GM18868 (cell line): Measurements from ENCODE around the gene SLC2A1.
"Not testable (repeated sequence)": the region's sequence is repeated elsewhere in the genome, so short reads cannot be mapped to it uniquely, and the experiment has no call there.

Experiments used
- ATAC-seq: cut with Tn5 transposase; IDR thresholded peaks from one replicate; pipeline ENCODE4 v1.9.1; 2021; ENCODE audit warnings: mild to moderate bottlenecking, moderate library complexity; ENCODE audit not compliant: unreplicated experiment

The SLC2A1 gene

GRCh38 chr1:42913426-42914091 lies 45.1 kb downstream of the SLC2A1 start:
- no peak for ATAC-seq

DNA sequence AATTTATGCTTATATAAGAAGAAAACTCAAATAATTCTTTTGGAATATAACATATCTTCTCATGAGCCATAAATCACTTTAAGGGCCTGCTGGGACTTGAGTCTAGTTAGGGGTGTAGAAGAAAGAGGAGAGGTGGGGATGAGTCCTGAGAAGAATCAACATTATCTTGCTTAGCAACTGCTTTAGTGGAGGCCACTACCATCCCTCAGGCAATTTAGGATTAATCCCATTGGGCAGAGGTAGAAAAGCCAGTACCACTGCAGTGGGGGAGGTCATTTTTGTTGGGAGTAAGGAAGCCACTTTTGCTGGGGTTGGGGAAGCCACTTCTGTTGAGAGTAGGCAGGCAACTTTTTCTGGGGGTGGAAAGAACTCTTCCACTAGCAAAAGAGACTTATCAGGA lies 47.7 kb downstream of the SLC2A1 start:
- ATAC-seq = no peak

GRCh38 chr1:42908046-42908445 lies 50.6 kb downstream of the SLC2A1 start:
- ATAC-seq = no peak

DNA sequence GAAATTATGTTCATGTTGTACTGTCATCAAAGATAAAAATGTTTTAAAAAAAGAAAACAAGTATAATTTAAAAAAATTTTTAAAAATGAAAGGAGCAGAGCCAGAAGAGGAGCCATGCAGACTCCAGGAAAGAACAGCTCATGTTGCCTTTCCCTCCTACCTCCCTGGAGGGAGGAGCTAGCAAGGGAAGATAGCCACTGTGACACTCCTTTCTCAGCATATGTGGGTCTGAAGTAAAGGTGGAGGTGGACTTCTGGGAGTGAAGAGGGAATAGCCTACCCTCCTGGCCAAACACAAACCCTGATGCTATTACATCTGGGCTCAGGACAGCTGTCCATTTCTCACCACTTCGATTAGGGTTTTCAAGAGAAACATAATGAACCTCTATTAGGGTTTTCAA lies 54.2 kb downstream of the SLC2A1 start:
- ATAC-seq = no peak

DNA sequence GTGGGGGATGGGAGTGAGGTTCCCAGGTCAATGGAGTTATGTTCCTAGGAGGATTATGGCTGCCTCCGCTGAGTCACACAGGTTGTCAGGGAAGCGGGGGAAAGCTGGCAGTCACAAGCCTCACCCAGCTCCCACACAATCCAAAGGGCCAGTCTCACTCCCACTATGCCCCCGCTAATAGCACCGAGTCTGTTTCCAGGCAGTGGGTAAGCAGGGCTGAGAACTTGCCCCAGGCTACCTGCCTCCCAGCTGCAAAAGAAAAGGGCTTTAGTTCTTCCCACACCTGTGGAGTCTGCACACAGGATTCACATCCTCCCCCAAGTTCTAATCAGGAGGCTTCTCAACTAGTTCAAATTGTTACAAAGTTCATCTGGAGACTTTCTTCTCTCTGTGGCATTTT lies 58.7 kb downstream of the SLC2A1 start:
- not testable (repeated sequence) for ATAC-seq

GRCh38 chr1:42891465-42892138 lies 67.1 kb downstream of the SLC2A1 start:
- ATAC-seq = no peak

DNA sequence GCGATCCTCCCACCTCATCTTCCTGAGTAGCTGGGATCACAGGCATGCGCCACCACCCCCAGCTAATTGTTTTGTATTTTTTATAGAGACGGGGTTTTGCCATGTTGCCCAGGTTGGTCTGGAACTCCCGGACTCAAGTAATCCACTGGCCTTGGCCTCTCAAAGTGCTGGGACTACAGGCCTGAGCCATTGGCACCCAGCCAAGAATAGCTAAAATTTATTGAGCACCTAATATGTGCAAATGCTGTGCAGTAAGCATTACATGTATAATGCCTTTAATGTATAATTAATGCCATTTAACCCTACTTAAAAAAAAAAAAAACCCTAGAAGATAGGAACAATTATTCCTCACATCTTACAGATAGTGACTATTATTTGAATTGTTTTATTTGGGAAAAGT lies 69.4 kb downstream of the SLC2A1 start:
- ATAC-seq = no peak

DNA sequence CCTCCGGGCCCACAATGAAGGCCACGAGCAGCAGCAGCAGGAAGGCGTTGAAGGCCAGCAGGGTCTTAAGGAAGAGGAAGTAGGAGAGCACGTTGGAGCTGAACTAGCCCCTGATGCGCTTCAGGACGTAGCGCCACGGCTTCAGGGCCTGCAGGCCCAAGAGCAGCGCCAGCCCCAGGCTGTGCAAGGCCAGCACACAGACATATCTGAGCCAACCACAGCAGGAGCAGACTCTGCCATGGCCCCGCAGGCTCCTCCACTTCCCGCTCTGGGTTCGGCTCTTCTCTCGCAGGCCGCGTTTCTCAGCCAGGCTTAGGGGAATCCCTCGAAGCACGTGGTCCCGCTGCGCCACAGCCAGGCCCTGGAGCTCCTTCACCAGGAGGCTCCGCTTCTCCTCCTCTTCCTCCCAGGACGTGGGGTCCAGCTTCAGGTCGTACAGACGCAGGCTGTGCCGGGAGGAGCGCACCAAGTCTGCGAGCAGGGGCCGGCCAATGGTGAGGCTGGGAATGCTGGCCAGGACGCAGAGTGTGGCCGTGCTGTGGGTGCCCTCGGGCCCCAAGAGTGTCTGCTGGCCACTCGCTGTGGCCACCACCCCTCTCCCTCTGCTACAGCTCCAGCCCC lies 70.5 kb downstream of the SLC2A1 start:
- no peak for ATAC-seq

DNA sequence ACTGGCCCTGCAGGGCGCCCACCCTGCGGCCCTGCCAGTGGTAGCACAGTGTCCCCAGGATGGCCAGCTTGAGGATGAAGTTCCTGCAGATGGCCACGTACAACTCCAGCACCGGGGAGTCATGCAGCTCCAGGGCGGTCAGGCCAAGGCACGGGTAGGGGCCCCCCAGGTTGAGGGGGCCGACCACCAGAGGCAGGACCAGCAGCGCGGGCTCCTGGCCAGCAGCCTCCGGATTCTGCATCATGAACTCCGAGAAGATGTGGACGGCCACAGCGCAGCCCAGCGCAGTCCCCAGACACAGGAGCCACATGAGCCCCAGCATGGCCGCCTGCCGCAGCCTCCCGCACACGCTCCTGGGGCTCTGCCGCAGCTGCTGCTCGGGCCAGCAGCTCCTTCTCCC lies 71.3 kb downstream of the SLC2A1 start:
- no peak for ATAC-seq

- no peak for ATAC-seq
Observed at GRCh38 chr1:42886800-42887199, 71.9 kb downstream of the SLC2A1 start.

DNA sequence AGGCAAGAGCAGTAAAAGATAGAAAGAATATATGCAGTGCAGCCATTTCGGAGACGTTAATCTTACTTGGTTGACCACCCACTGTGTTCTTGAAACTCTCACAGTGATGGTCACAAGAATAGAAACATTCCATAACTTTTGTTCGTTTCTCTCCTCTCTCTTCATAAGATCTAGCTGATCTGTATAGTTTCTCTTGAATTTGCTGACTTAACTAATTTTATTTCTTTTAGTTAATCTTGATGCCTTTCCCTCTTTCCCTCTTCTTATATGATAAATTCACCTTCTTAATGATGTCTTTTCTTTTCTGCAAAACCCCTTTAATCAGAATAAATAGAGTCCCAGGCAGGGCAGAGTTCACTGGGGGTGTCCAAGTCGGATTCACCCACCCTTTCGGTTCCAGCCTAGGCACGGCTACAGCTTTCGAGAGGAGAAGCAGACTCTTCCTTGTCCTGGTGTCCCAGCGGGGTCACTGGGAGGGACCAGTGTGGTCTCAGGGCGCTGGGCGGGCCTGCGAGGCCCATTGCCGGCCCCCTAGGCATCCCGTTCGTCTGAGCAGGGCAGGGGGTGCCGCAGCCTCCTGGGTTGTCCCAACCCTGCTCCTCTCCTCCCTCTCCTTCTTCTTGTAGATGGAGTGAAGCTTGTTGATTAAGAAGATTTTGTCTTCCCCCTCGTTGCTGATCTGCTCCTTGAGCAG lies 72.5 kb downstream of the SLC2A1 start:
- ATAC-seq = no peak

GRCh38 chr1:42880384-42880783 lies 78.3 kb downstream of the SLC2A1 start:
- ATAC-seq = no peak

DNA sequence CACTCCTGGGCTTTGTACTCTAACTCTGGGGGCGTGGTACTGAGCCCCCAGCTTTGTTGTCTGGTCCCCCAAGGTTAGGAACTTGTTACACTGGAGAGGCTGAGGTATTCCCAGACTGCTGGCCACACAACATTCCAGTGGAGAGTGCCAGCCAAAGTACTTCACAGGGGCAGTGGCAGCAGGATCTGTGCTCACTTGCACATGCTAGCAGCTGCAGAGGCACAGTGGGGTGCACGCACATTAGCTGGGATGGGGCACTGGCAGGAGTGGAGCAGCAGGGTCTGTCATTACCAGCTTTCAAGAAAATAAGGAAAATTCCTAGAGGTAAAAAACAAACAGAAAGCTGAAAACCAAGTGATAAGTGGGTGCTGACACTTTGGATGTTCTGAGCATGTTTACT lies 81.3 kb downstream of the SLC2A1 start:
- ATAC-seq = no peak

DNA sequence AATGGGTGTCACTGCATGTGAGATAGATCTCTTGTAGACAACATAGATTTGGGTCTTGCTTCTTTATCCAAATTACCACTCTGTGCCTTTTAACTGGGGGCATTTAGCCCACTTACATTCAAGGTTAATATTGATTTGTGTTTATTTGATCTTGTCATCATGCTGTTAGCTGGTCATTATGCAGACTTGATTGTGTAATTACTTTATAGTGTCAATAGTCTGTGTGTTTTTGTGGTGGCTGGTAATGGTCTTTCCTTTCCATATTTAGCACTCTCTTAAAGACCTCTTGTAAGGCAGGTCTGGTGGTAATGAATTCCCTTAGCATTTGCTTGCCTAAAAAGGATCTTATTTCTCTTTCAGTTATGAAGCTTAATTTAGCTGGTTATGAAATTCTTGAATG lies 82.7 kb downstream of the SLC2A1 start:
- no peak for ATAC-seq
